Measurements from ENCODE around the gene IFIT1B. TPM values are rescaled to one million over a fixed set of nuclear protein-coding genes. Genes with fewer than 3 reads are reported as not detected.

IFIT1B gene
- polyA plus RNA-seq, 1 donor, result 0.15 TPM

DNA sequence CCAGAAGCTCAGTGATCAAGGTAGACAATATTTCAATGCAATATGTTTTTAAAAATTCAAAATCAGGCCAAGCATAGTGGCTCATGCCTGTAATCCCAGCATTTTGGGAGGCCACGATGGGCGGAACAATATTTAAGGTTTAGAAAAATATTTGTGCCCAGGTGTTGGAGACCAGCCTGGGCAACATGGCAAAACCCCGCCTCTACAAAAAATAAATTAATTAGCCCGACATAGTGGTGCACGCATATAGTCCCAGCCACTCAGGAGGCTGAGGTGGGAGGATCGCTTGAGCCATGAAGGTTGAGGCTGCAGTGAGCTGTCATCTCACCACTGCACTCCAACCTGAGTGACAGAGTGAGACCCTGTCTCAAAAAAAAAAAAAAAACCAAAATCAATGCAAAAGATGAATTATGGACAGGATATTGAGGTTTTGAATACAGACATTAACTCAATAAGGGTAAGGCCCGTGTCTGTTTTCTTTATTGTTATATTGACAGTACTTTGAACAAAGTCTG, 35.6 kb downstream of the IFIT1B start:
- no peak for DNase-seq

DNA sequence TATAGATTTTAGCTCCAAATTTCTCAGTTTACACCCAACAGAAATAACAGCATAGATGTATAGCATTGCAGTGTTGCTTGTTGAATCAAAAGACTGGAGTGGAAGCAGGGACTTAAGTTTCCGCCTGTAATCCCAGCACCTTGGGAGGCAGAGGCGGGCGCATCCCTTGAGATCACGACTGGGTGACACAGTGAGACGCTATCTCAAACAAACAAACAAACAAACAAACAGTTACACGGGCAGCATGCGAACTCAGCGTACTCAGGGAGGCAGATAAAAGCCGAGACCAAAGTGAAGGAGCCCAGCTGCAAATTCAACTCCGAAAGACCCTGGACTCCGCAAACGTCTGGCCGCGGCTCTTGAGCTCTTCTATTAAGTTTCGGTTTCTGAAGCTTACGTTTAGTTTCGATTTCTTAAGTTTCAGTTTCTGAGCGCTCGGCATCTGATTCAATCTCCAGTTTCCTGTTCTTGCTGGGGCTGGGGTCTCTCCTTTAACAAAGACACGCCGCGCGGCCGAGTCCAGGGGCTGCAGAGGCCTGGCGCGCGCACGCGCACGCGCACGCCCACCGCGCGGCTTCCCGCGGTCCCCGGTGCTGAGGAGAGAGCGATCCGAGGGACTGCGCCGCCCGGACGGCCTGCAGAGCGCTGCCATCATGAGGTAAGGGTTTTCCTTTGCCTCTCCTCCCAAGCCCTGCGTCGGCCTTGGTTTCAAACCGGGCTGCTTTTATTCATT, 36.5 kb downstream of the IFIT1B start, which contains the start of gene IFIT5:
TSS of gene IFIT5 (plus strand) at position 423 of the 733 bp plus-strand sequence. CDS start at position 654, 231 bp downstream.
- peak; percentile 87 for DNase-seq

DNA sequence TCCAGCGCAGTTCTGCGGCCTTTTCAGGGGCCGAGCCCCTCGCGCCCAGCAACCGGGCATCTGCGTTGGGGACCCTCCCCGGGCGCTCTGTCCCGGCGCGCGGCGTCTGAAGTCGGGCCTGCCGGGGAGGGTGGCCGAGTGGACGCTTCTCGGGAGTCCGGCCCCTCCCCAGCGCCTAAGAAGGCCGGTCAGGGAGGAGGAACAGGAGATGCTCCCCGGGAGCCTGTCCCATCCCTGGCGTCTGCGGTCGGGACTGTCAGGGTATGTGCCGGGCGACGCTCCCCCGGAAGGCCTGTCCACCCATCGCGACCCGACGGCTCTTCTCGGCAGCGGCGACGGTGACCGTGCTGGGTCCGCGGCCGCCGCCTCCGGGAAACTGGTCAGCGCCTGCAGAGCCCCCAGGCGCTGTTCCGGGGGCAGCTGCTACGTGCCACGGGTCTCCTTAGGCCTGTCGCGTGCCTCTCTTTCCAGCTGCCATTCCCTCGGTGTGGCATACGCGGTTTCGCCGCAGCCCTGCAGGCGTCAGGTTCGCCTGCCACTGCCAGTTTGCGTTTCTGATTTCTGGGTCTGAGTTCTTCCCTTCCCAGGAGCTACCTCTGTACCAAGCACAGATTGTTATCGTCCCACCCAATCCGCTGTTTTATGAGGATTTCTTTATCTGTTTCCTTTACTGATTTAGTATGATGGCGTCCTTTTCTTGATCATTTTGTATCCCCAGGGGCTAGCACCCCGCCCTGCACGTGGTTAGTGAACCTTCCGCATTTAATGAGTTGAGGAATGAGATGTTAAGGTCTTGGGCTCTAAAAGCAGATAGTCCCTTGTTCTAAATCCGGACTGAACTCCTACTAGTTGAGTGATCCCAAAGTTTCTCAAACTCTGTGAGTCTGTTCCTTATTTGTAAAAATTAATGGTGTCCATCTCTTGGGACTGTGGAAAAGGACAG, 37.3 kb downstream of the IFIT1B start:
- no peak for DNase-seq

DNA sequence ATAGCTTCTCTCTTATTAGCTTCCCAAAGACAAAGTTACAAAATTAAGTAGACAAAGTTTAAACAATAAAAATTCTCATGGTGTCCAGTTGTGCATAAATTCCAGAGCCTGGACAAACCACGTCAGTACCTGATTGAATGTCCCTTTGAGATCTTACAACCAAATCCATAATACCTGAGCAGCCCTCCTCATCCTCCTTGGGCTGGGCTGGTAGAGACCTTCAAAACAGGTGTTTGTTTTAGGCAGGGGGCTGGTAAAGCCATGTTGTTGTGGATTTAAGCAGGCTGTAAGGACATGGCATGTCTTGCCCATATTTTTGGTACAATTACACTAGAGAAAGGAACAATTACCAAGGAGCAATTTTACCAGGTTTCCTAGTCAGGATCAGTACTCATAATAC, 38.6 kb downstream of the IFIT1B start:
- no peak for DNase-seq

DNA sequence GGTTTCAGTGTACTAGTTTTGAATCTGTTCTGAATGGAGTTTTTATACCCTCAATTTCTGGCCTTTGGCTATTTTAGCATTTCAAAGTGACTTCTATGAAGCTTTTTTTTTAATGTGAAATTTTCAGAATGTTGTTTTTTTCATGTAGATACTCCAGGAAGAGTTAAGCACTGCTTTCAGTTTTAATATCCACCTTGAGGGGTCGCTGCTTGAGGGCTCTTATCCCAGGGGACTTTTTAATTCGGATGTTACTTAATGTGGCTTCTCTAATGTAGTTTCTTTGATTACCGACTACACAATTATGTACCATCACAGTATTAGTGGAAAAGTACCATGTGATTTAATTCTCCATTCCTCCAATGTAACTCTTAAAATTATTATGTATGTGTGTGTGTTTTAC, 41.7 kb downstream of the IFIT1B start:
- DNase-seq, result no peak

DNA sequence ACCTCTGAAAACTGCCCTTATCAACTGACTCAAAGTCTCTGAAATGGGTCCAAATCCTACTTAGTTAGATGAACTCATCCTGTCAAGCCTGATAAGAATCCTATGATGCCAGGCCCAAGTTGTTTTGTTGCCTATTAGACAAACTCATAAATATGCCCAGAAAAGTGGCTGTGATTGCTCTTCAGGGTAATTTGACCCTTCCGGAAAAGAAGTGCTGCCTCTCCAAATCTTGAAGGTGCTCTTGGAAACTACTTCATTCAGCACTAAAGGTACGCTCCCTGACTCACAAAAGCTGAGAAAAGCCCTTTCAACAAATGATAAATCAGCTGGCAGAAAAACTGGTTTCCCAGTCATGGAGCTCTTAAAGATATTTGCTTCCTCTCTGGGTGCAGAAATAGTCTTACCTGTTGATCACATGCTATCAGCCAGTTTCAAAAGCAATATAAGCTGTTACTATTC, 43.2 kb downstream of the IFIT1B start:
- no peak for DNase-seq

DNA sequence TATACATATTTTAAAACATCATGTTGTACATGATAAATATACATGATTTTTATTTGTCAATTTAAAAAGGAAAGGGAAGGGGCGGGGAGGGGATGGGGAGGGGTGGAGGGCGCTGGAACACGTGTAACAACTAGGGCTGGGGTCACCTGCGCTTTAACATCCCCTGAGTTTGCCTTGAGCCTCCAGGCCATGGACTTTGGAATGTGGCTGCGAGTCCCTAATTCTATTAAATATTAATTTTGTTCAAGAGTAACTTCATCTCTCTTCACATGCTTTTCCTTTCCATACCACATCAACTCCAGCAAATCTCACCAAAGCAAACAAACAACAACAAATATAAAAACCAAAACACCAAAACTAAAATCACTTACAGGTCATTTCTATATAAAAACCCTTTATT, 47.1 kb downstream of the IFIT1B start:
- DNase-seq, result peak; percentile 18

DNA sequence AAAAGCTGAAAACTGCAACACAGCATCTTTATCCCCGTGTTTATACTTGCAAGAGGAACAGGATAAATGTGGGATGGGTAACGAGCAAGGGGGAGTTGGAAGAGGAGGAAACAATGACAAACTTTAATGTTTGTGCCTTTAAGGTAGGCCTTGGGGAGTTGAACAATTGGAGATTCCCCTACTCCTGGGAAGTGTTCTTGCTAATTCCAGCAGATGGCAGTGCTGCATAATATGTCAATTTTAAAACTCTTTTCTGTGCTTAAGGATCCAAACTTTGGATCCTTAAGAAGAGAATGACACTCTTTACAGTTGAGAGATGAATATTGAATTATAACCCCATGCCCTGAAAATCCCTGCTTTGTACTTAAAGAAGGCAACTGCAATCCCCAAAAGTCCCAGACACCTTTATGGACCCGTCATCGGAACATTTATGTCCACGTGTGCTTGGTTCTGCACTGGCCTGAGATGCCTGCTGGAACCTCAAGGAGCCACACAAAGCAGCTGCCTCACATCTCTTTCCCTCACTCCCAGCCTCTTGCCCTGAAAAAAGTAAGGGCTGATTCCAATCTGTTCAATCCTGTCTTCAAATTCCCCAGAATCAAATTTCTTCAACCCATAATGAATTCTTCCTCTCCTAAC, 48.5 kb downstream of the IFIT1B start:
- DNase-seq, result peak; percentile 66

DNA sequence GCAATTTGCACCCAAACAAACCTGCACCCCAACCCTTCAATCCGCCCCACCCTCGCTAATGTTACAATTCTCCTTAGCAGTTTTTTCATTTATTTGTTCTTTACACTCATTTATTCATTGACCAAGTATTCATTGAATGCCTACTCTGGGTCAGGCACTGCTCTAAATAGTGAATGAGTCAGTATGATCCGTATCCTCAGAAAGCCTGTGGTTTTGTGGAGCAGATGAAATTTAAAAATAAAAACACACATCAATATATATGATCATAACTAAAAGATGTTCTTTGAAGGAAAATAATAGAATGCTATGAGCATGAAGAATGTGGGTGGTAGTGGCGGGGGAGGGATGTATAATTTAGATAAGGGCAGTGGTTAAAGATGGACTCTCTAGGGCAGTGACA, 49.8 kb downstream of the IFIT1B start:
- no peak for DNase-seq

DNA sequence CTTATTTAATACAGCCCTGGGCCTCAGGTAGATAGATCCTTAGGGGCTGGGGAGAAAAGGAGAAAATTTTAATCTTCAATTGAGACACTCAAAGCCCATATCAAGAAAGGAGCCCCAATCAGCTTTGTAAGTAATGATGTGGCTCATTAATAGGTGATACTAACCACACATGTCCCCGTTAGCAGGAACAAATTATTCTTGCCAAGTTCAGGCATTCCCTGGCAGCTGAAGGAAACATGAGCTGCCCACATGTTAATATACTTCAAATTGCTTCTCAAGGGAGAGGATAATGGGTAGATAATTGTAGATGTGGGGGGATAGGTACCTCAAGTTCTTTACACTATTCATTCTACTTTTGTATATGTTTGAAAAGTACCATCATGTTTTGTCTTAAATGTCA, 51.0 kb downstream of the IFIT1B start:
- no peak for DNase-seq

DNA sequence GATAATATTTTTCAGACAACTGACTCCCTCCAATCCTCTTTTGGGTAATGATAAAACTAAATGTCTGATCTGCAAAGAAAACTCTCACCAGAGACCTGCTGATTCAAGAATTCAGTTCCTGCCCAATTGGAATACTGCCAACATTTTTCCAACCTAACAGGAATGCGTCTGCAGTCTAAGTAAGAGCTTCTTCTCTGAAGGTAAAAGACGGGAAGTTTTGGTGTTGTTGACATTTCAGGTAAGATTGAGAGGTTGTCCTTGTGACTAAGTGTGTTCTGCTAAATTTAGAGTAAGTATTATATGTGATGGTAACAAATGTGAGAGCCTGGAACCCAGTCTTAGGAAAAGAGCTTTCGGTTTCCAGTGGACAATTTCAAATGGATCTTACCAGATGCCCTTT, 54.1 kb downstream of the IFIT1B start:
- DNase-seq, result peak; percentile 21

Other genes with a start within 250 kb of the IFIT1B start
- not detected for gene CH25H, start 170.7 kb upstream of the IFIT1B start, polyA plus RNA-seq (ENCODE audit: insufficient read length)
- 56.0 TPM for gene LIPA, start 126.3 kb upstream of the IFIT1B start, polyA plus RNA-seq (ENCODE audit: insufficient read length)
- 8.3 TPM for gene IFIT2, start 76.0 kb upstream of the IFIT1B start, polyA plus RNA-seq (ENCODE audit: insufficient read length)
- 14.2 TPM for gene IFIT3, start 50.1 kb upstream of the IFIT1B start, polyA plus RNA-seq (ENCODE audit: insufficient read length)
- gene IFIT1, start 14.6 kb downstream of the IFIT1B start, polyA plus RNA-seq (ENCODE audit: insufficient read length), result 14.4 TPM
- gene IFIT5, start 36.5 kb downstream of the IFIT1B start, polyA plus RNA-seq (ENCODE audit: insufficient read length), result 16.1 TPM
- gene SLC16A12, start 157.5 kb downstream of the IFIT1B start, polyA plus RNA-seq (ENCODE audit: insufficient read length), result 33.3 TPM

Measured in left kidney (tissue), 2 donors.